ENCODE data around the gene TLE1. TPM values are rescaled to one million over a fixed set of nuclear protein-coding genes. Genes with fewer than 3 reads are reported as not detected.

Gene TLE1
- total and polyA plus RNA-seq, 12 donors, result 33.3 to 76.9 (median 49.8) TPM

DNA sequence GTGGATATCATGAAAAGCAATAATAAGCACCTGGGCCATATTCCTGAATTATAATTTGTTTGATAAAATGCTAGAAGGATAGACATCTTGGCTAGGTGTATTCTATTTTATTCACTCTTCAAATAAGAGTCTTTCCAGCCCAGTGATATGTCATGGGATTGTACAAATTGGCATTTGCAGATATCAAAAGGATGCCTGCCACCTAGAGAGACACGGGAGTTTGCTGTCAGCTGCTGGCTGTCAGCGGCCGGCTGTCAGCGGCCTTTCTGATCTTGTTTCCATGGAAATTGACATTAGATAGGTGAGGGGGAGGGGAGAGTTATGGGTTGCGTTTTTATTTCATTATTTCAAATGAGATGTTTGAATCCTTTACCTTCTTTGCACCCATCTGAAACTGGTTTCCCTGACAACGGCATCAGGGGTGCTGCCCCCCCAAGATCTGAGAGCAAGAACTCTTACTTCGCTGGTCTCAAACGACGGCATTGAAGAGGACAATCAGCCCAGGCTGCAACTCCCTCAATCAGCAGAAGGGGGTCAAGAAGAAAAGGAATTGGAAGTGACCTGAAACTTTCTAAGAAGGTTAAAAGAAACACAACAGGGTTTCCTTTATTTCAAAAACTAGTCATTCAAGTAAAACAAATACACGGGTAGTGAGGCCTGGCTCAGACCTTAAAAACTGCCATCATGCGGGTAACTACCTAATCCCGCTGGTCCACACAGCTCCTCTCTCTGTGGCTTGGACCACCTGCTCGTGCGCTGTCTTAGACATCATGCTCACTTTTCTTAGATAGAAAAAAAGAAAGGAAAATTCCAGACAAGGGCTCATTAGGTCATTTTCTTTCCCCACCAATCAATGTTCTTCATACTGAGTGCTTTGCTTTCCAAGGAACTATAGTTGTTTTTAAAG lies 115.7 kb downstream of the TLE1 start:
- H3K4me3 ChIP-seq, result no peak overlapping the region
- intact Hi-C loops (cut with DNase I), result no loop called here
- no peak for TF ChIP-seq POLR2A (IDR thresholded peaks at IDR 0.05)
- TF ChIP-seq, protein P1, sequence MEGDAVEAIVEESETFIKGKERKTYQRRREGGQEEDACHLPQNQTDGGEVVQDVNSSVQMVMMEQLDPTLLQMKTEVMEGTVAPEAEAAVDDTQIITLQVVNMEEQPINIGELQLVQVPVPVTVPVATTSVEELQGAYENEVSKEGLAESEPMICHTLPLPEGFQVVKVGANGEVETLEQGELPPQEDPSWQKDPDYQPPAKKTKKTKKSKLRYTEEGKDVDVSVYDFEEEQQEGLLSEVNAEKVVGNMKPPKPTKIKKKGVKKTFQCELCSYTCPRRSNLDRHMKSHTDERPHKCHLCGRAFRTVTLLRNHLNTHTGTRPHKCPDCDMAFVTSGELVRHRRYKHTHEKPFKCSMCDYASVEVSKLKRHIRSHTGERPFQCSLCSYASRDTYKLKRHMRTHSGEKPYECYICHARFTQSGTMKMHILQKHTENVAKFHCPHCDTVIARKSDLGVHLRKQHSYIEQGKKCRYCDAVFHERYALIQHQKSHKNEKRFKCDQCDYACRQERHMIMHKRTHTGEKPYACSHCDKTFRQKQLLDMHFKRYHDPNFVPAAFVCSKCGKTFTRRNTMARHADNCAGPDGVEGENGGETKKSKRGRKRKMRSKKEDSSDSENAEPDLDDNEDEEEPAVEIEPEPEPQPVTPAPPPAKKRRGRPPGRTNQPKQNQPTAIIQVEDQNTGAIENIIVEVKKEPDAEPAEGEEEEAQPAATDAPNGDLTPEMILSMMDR (IDR thresholded peaks at IDR 0.05), result no peak
- no peaks in the 10 kb centered on the region for H3K4me1 ChIP-seq (replicated peaks in 1 of 2)
- H3K36me3 ChIP-seq (replicated peaks in 1 of 2), result no peaks in the 10 kb centered on the region
- 76 to 84% (median 78%) methylated on average over 13 to 14 of the region's 14 CpGs for WGBS, 4 donors
- DNase-seq, result no peak
- no peak overlapping the region for H3K27ac ChIP-seq
- no peaks in the 10 kb centered on the region for H3K9me3 ChIP-seq (replicated peaks in 1 of 3)
- no peaks in the 10 kb centered on the region for H3K27me3 ChIP-seq

DNA sequence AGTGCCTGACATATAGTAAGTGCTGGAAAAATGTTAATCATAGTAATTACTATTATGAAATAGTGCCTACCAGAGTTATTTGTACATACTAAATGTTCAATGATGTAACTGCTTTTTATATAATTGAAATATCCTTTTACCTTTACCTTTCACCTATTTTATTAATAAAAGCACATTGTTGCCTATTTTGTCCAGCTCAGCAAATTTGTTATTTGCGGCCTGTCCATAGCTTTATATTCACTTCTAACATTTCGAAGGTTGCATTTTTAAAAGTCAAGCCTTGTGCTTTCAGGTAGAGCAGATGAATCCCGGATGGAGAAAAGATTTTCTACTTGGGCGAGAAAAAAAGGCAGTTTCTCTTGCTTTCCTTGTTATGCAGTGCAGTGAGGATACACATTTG lies 119.3 kb downstream of the TLE1 start:
- Histone ChIP-seq H3K27ac (no peak overlapping the region), H3K27me3 (no peaks in the 10 kb centered on the region), H3K4me3 (no peak overlapping the region), H3K9me3 (replicated peaks in 1 of 3) (no peaks in the 10 kb centered on the region), H3K36me3 (replicated peaks in 1 of 2) (no peaks in the 10 kb centered on the region), H3K4me1 (replicated peaks in 1 of 2) (no peaks in the 10 kb centered on the region)
- intact Hi-C loops (cut with DNase I), result no loop called here
- DNase-seq, result no peak
- TF ChIP-seq, protein P1 (IDR thresholded peaks at IDR 0.05), result no peak
- no peak for TF ChIP-seq POLR2A (IDR thresholded peaks at IDR 0.05)
- WGBS, 4 donors, result 89 to 92% (median 91%) methylated on average over 4 of the region's 4 CpGs

DNA sequence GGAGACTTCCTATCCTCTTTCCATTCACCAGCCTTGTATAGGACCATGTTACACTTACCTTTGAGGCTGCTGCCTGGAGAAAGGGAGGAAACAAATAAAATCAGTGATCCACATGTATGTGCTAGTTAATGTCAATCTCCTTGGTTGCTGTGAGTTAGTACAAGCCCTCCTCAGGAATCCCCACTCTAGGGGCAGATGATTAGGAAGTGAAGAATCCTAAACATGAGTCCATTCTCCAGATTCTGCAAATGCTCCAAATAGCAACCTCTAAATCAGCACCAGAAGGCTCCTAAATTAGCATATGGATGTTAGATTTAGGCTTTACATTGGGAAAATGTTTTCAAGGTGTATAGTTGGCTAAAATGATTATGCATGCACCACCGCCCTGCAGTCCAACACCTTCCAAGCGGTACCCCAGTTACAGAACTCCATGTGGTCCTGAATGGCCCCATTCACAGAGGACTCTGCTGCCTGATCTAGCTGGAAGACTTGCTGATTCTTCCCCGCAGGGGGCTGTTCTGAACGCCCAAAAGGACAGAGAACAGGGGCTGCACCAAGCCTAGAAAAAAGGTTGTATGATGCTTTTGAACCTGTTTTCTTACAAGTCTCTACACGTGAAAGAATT lies 123.2 kb downstream of the TLE1 start:
- Histone ChIP-seq H3K4me1 (replicated peaks in 1 of 2) (peaks cover 5 to 8% of the 10 kb centered on the region in 2 donors), H3K9me3 (replicated peaks in 1 of 3) (no peaks in the 10 kb centered on the region), H3K27ac (no peak overlapping the region), H3K27me3 (no peaks in the 10 kb centered on the region), H3K4me3 (no peak overlapping the region), H3K36me3 (replicated peaks in 1 of 2) (no peaks in the 10 kb centered on the region)
- no peak for DNase-seq
- TF ChIP-seq, protein P1 (IDR thresholded peaks at IDR 0.05), result no peak
- TF ChIP-seq POLR2A (IDR thresholded peaks at IDR 0.05), result no peak
- 92 to 94% (median 94%) methylated on average over 5 of the region's 5 CpGs for WGBS, 4 donors
- intact Hi-C loops (cut with DNase I), result no loop called here

DNA sequence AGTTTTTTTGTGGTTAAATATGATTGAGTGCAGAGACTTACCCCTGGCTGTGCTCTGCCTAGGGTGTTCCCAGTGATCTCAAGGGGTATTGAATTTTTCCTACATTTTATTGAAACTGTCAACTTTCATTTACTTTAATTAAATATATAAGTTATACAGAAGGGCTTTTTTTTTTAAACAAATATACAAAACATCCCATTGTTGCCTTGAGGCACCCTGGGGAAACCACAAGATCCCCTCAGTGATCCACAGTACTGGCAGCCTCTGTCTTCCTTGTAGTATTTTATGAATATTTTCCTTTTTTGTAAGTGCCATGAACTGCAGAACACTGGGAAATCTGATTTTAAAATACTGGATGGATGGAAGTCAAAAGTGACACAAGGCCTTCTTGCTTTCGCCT lies 123.7 kb downstream of the TLE1 start:
- Histone ChIP-seq H3K36me3 (replicated peaks in 1 of 2) (no peaks in the 10 kb centered on the region), H3K27me3 (no peaks in the 10 kb centered on the region), H3K27ac (no peak overlapping the region), H3K4me1 (replicated peaks in 1 of 2) (peaks cover 5 to 8% of the 10 kb centered on the region in 2 donors), H3K4me3 (no peak overlapping the region), H3K9me3 (replicated peaks in 1 of 3) (no peaks in the 10 kb centered on the region)
- DNase-seq, result no peak
- intact Hi-C loops (cut with DNase I), result no loop called here
- 92 to 100% (median 96%) methylated on average over 1 of the region's 1 CpG for WGBS, 4 donors
- no peak for TF ChIP-seq POLR2A (IDR thresholded peaks at IDR 0.05)
- TF ChIP-seq, protein P1 (IDR thresholded peaks at IDR 0.05), result no peak

Measured in adrenal gland (tissue), 12 donors.